ENCODE data around the gene ARHGAP23.

ARHGAP23 gene

DNA sequence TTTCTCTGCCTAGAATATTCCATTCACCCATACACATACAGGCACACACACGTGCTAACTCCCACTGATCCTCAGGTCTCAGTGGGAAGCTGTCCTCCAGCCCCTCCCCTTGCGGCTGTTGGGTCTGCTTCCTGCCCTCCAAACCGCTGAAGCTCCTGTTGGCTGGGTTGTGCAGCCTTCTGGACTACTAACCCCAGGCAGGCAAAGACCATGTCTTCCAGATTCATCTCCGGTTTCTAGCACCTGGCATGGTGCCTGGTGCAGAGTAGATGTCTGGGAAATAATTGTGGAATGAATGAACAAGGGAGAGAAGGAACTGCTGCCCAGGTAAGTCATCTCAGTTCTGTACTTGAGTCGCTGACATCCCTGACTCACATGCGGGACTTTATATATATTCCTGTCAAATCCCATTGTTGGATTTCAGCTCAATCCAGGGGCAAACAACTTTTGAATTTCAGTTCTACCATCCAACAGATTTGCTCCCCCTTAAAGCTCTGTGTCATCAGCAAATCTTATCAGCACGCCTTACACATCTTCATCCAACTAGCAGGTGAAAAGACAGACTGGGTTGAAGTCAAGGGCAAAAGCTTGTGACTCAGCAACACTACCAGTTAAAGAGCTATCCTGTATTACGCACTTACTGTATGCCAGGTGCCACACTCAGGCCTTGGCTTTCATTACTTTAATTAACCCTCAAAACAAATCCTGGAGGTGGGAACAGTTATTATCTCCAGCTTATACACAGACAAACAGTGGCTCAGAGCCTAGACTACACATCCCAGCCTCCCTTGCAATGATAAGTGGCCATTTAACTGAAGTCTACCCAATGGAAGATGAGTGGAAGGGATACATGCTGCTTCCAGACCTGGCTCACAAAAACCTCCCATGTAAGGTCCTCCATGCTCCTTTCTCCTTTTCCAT is 126.4 kb downstream of the ARHGAP23 start:
- no peak for DNase-seq

DNA sequence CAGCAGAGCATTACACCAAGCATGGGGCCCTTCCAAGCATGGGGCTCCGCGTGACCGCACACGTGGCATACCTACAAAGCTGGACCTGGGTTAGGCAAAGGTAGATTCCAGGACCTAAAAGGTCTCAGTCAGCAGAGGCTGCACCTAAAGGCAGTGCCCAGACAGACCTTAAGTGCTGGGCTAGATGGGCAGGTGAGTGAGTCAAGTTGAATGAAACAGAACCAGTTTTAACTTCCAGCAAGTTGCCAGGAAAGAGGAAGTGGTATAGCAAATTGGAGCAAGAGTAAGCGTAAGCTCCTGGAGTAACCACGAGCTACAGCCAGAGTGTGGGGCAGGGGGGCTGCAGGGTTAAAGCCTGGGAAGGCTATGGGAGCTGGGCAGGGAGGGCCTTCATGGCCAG is 128.0 kb downstream of the ARHGAP23 start:
- DNase-seq, result no peak

DNA sequence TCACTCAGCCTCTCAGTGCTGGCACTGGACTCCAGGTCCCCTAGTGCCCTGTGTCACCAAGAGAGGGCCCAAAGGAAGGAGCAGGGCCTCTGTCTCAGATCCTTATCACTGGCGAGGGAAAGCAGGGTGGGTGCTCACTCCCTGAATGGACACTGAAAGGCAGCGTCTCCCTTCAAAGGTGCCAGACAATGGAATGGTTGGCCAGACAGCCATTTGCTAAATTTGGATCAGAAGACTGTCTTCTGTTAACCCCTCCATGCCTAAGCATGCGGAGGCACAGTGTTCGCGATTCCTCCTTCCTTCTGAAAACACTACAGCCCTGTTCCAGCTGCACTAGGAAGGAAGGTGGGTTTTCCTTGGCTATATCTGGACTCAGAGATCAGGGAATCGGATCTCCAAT is 129.1 kb downstream of the ARHGAP23 start:
- DNase-seq, result no peak

DNA sequence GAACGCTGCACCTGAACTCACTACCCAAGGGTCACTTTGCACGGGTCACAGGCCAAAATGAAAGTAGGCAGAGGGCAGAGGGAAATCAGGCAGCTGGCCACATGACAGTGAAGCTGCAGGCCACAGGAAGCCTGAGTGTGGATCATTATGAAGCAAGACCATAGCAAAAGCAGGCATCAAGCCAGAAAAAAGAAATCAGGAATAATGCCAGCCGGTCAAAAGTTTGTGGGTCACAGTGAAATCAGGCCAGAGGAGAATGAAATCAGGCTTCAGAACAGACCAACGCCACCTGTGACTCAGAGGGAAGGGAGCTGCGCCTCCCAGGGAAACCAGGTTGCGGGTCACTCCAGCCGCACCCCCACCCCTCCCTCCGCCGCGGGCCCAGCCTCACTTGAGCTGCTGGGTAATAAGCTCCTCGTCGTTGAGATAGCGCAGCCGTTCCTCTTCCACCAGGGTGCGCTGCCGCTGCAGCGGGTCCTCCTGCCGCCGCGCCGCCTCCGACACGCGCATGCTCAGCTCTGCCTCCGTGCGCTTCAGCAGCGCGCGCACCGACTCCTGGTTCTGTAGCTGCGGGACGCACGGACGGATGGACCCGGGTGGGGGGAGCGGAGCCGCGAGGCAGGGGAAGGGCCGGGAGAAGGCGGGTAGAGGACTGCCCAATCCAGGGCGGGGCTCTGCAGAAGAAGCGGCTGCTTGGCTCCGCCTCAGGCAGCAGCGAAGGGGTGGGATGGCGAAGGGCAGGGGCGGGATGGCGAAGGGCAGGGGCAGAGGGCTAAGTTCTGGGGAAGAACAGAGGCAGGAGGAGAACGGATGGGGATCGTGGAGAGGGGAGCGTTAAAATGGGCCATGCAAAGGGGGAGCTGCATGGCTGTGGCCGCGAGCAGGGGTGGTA is 129.8 kb downstream of the ARHGAP23 start:
- peak; percentile 75 for DNase-seq

DNA sequence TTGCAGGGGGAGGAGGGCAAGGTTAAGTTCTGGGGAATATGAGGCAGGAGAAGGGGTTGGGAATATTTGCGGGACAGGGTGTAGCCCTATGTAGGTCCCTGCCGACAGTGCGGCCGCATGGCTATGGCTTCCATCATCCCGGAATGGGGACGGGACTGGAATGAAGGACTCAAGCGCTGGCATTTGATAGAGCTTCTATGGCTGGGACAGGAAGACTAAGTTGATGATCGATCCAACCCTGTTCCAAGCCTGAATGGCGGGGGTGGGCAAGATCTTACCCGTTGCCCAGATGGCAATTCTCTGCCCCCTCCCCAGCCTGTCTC is 130.4 kb downstream of the ARHGAP23 start:
- no peak for DNase-seq

DNA sequence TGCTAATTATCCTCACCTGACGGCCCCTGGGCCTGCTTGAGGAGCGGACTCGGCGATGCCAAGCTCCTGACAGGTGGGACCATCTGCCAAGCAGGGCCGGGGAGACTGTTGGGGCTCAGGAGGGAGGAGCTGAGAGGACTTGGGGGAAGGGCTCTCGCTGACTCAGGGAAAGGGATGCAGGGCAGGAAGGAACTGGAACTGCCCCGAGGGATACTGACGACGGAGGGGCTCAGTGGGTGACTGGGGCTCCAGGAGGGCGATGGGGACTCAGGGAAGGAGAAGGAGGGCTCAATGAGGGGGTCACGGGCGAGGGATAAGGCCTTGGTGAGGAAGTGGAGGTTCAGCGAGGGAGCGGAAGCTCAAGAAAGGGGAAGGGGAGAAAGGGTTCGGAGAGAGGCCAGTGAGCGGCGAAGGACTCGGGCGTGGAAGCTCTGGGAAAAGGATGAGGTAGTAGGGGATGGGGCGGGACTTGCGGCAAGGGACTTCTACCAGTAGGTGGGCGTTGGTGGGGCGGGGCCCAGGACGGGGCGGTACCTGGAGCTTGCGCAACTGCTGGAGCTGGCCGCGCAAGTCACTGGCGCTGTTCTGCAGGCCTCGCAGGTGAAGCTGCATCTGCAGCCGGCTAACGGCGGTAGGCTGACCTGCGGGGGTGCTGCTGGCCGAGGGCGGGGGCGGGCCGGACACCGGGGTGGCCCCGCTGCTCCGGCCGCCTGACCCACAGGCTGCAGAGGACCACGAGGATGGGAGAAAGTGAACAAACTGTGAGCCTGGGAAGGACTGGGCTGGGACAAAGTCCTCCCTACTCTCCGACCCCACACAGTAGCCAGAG is 131.0 kb downstream of the ARHGAP23 start:
- DNase-seq, result peak; percentile 65

DNA sequence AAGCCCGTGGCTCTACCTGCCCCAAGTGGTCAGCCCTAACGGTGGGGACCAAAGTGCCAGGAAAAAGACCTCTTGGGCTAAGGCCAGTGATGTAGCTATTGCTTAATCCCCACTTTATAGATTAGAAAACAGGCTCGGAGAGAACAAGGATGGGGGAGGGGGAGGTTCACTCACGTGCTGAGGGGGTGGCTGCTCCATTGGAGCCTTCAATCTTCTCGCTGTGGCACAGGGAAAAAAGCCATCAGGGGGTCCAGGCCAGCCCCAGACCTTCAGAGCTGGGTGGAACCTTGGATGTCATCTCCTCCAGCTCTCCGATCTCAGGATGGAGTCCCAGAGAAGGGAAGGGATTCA is 131.6 kb downstream of the ARHGAP23 start:
- DNase-seq, result no peak

DNA sequence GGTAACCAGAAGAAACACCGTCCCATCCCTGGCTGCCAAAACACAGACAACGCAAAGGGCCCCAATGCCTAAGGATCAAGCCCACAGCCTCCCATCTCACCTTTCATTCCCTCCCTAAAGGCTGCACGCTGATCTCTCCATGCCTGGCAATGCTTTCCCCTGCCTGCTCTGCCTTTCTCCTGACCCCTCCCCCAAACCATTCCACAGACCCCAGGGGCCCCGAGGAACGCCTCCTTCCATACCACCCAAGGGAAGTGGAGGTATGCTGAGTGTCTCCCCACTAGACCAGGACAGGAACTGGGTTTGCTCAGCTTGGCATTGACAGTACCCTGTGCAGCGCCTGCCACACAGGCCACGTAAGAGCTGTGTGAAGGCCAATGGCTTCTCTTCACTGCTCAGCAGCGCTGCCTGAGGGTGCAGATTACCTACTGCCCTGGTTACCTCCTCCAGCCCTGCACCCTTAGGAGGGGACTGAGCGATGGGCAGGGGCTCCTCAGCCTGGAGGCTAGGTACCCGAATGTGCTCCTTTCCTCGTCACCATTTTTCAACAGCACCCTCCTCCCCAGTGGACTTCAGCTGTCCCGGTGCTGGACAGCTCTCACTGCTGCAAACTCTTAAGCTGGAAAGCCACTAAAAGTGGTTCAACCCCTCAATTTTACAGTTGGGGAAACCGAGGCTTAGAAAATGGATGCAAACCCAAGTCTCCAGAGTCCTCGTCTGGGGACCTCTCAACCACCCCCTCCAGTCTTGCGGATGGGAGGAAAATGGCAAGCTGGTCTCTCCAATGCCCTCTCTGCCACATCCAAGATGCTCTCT is 132.4 kb downstream of the ARHGAP23 start:
- DNase-seq, result no peak

DNA sequence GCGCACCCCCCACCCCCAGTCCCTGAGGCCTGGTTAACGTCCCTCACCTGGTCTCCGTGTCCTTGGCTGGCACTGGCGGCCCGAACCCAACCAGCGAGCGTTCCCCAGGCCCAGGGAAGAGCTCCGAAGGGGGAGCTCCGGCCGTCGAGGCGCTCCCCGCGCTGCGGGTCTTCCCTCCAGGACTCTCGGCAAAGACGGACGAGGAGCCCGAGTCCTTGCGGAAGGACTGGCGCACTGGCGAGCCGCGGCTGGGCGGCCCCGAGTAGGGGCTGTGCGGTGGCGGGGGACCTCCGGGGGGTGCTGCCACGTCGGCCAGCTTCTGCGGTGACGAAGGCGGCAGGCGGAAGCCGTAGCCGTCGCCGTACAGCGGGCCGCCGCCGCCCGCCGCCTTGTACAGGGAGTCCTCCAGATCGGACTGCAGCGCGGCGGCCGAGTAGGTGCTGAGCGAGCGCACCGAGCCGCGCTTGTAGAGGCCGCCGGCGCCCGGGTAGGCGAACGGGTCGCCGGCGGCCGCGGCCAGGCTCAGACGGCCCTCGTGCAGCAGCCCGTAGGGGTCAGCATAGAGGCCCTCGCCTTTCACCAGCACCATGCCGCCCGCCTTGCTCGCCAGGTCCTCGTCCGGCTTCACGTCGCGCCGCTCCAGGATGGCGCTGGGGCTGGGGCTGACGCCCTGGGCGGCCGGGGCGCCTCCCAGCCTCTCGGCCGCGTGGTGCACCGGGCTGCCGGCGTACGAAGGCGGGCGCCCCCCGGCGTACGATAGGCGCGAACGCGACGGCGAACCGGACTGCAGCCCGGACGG is 133.4 kb downstream of the ARHGAP23 start:
- DNase-seq, result no peak
